ENCODE measurements around the gene CDK11A. TPM values are rescaled to one million over a fixed set of nuclear protein-coding genes. Genes with fewer than 3 reads are reported as not detected.
A peak's percentile ranks its signal among the peaks of the same experiment; 100 is the strongest.
"Not testable (repeated sequence)": the region's sequence is repeated elsewhere in the genome, so short reads cannot be mapped to it uniquely, and the experiment has no call there.

Gene CDK11A
- total RNA-seq, 1 donor from 2014 or later, result 10.5 TPM

- not testable (repeated sequence) for DNase-seq (ENCODE audit: low read depth in 2 of 2)
Measured at GRCh38 chr1:1664318-1664717, 59.8 kb downstream of the CDK11A start.

DNA sequence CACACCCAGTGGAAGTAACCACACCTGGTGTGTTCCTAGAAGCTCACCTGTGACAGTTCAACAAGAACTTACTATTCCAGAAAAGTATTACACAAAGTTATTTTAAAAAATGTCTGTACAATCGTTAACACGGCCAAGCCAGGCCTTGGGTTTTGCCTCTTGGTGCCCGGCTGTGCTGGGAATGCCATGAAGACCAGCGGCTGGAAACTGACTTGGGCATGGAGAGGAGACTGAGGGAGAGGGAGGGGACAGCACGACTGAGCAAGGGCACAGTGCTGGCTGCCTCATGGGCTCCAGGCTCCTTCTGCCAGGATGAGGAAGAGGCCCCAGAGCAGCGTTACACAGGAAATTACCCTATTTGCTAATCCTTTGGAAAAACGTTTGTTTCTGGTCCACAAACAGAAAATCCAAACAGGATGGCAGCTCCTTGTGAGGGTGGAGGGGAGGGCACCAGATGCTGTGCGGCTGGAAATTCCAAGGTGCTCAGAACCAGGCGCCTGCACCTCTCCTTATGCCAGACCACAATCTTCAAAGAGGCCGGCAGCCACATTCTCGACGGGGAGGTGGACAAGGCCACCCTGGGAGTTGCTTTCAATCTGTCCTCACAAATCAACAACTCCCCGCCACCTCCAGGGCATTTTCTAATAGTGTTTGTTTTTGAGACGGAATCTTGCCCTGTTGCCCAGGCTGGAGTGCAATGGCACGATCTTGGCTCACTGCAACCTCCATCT is 61.2 kb downstream of the CDK11A start:
- DNase-seq (ENCODE audit: low read depth in 2 of 2), result not testable (repeated sequence)

DNA sequence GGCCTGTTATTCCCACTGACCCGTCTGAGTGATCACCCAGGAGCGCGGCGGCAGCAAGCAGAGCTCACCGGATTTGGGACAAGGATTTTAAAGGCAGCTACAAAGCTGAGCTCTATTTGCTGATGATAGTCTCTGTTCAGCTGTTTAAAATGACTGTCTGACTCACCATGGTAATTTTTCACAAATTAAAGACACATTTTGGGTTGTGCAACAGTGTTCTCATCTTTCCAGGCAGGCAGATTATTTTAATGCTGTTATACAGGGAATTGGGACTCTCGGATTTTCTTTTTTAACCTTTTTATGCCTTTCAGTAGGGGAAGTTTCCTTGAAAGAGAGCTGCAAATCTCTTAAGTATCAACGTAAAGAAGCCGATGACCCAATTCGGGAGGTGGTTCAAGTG is 61.8 kb downstream of the CDK11A start:
- not testable (repeated sequence) for DNase-seq (ENCODE audit: low read depth in 2 of 2)

DNA sequence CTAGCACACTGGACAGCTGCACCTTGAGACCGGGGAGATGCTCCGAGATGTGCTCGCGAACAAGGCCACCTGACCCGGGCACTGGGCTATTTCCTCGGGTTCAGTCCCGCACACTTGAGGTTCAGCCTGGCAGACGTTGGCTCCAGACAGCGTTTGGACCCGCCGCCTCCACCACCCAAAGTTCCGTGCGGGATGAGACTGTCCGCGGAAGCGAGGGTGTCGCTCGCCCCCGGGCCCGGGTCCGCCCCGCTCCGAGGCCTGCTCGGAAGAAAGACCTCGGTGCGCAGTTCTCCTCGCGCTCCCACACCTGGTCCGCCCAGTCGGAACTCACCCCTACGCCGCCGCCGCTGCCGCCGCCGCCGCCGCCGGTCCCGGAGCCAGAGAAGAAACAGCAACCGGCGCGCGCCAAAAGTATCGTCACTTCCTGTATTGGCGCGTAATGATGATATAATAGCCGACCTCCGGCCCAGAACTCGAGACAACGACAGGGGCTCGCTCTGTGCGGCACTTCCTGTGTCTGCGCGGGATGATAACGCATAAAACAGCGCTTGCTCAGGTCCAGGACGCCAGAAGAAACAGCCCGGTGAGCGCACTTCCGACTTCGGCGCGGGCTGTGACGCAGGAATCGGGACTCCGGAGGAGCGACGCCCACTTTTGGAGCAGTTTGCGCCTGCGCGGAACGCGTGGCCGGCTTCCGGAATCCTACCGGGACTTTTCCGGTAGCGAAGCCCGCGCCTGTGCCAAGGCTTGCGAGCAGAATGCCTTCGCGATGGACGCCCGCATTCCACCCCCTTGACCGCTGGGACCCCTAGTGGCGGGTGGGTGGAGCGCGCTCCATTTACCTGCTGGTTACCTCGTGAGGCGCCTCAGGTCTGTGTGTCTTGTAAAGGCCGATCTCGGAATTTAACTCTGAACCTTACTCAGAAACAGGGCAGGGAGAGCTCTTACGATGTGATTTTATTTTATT is 65.3 kb downstream of the CDK11A start, which contains the start of gene CDK11B:
TSS of gene CDK11B (minus strand) at position 422 of the 967 bp plus-strand sequence. CDS start 1,519 bp downstream, outside the sequence.
- peak; percentile 97 to 99 for DNase-seq (ENCODE audit: low read depth in 2 of 2)

Other genes with a start within 250 kb of the CDK11A start
- gene ATAD3A, start 212.2 kb downstream of the CDK11A start, total RNA-seq, result 17.1 and 22.2 TPM in 2 replicates
- 1.1 and 1.4 TPM in 2 replicates for gene TMEM240, start 183.7 kb downstream of the CDK11A start, total RNA-seq
- 49.3 and 50.8 TPM in 2 replicates for gene SSU72, start 149.5 kb downstream of the CDK11A start, total RNA-seq
- 0.44 and 0.99 TPM in 2 replicates for gene FNDC10, start 124.2 kb downstream of the CDK11A start, total RNA-seq
- gene MIB2, start 108.9 kb downstream of the CDK11A start, total RNA-seq, result 20.5 and 51.6 TPM in 2 replicates
- gene MMP23B, start 92.2 kb downstream of the CDK11A start, total RNA-seq, result 0.44 and 1.2 TPM in 2 replicates
- 4.6 and 5.8 TPM in 2 replicates for gene CDK11B, start 65.4 kb downstream of the CDK11A start, total RNA-seq
- 15.5 and 21.6 TPM in 2 replicates for gene SLC35E2B, start 31.6 kb downstream of the CDK11A start, total RNA-seq
- 25.3 and 34.7 TPM in 2 replicates for gene NADK, start 54.1 kb upstream of the CDK11A start, total RNA-seq
- gene GNB1, start 166.7 kb upstream of the CDK11A start, total RNA-seq, result 72.4 and 93.5 TPM in 2 replicates
- gene CALML6, start 190.9 kb upstream of the CDK11A start, total RNA-seq, result not detected in 2 replicates
- gene TMEM52, start 194.9 kb upstream of the CDK11A start, total RNA-seq, result under 0.01 and 0.20 TPM in 2 replicates

Data from lung microvascular endothelial cell (primary cell).